Stomach smooth muscle (tissue), 2 donors: ENCODE results near the gene RCSD1.

ENCODE experiments used
- H3K27ac ChIP-seq: one replicate; pipeline ENCODE4 v1.7.0; 2013; ENCODE audit warnings: mild to moderate bottlenecking, low read length, inconsistent platforms
- H3K27me3 ChIP-seq, 2 donors: one replicate each; pipeline ENCODE4 v1.7.0; 2013; ENCODE audit warnings: low read length in 2 of 2; ENCODE audit not compliant: insufficient read depth in 2 of 2, control insufficient read depth in 1 of 2
- H3K36me3 ChIP-seq, 2 donors: one replicate each; pipeline ENCODE4 v1.7.0; 2013; ENCODE audit warnings: low read length in 2 of 2; ENCODE audit not compliant: control insufficient read depth in 2 of 2, insufficient read depth in 2 of 2
- H3K4me1 ChIP-seq: one replicate; pipeline ENCODE4 v1.7.0; 2013; ENCODE audit warnings: low read length; ENCODE audit not compliant: control insufficient read depth, insufficient read depth
- H3K4me3 ChIP-seq, 2 donors: one replicate each; pipeline ENCODE4 v1.7.0; 2013; ENCODE audit warnings: low read length in 2 of 2
- H3K9ac ChIP-seq, 2 donors: one replicate each; pipeline ENCODE4 v1.7.0; 2013; ENCODE audit warnings: low read length in 2 of 2, mild to moderate bottlenecking in 1 of 2
- H3K9me3 ChIP-seq, 2 donors: one replicate each; pipeline ENCODE4 v1.7.0; 2013; ENCODE audit warnings: low read length in 2 of 2; ENCODE audit not compliant: control insufficient read depth in 2 of 2
- donor health status: healthy.
- donor health status: Pancreatic carcinoma.

Gene RCSD1

DNA sequence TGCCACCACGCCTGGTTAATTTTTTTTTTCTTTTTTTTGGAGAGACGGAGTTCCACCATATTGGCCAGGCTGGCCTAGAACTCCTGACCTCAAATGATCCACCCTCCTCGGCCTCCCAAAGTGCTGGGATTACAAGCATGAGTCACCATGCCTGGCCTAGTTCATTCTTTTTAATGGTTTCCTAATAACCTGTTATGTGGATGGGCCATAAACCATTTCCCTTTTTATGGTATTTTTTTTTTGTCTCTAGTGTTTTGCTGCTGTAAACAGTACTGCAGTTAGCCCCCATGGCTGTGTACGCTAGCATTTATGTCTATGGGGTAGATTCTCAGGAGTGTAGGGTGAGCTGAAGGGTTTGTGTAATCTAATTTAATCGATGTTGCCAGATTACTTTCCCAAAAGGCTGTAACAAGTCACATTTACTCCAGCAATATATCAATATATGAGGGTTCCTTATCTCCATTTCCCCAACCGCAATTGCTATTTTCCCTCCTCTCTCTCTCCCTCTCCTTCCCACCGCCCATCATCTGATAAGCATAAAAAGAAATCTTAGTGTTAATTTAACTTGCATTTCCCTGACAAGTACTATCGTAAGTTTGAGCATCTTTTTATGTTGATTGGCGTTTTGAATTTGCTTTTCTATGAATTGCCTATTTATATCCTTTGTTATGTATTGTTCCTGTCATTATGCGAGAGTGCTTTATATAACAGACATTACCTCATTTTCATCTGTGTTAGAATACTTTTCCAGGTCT, 28.7 kb downstream of the RCSD1 start:
- peaks cover 37% of the 10 kb centered on the region for H3K4me1 ChIP-seq
- H3K27me3 ChIP-seq = no peaks in the 10 kb centered on the region
- no peak overlapping the region for H3K9ac ChIP-seq
- no peaks in the 10 kb centered on the region for H3K36me3 ChIP-seq
- no peak overlapping the region for H3K27ac ChIP-seq
- no peak overlapping the region for H3K4me3 ChIP-seq
- no peaks in the 10 kb centered on the region for H3K9me3 ChIP-seq

DNA sequence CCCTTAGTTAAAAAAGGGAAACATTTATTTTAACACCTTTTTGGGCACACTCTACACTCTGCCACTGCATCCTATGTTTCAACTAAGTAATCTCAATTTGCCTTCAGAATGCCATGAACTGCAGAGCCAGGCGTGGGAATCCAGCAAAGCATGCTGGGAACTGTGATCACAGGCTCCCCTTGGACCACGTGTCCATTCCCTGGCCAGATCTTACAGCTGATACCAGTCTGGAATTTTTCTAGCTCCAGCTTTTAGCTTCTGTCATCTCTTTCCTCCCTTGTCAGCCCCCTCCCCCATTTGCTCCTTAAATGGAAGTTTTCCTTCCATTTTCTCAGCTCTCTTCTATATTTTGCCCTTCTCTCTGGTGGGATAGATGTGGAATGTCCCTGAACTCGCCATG, 29.4 kb downstream of the RCSD1 start:
- H3K9me3 ChIP-seq = no peaks in the 10 kb centered on the region
- no peak overlapping the region for H3K4me3 ChIP-seq
- no peak overlapping the region for H3K27ac ChIP-seq
- H3K36me3 ChIP-seq = no peaks in the 10 kb centered on the region
- no peaks in the 10 kb centered on the region for H3K27me3 ChIP-seq
- H3K4me1 ChIP-seq = peaks cover 43% of the 10 kb centered on the region
- no peak overlapping the region for H3K9ac ChIP-seq

- Histone ChIP-seq H3K36me3 (no peaks in the 10 kb centered on the region), H3K27me3 (no peaks in the 10 kb centered on the region), H3K4me3 (no peak overlapping the region), H3K9me3 (no peaks in the 10 kb centered on the region), H3K27ac (no peak overlapping the region), H3K9ac (no peak overlapping the region), H3K4me1 (peaks cover 42% of the 10 kb centered on the region)
Measured at GRCh38 chr1:167659881-167660280, 29.8 kb downstream of the RCSD1 start.

DNA sequence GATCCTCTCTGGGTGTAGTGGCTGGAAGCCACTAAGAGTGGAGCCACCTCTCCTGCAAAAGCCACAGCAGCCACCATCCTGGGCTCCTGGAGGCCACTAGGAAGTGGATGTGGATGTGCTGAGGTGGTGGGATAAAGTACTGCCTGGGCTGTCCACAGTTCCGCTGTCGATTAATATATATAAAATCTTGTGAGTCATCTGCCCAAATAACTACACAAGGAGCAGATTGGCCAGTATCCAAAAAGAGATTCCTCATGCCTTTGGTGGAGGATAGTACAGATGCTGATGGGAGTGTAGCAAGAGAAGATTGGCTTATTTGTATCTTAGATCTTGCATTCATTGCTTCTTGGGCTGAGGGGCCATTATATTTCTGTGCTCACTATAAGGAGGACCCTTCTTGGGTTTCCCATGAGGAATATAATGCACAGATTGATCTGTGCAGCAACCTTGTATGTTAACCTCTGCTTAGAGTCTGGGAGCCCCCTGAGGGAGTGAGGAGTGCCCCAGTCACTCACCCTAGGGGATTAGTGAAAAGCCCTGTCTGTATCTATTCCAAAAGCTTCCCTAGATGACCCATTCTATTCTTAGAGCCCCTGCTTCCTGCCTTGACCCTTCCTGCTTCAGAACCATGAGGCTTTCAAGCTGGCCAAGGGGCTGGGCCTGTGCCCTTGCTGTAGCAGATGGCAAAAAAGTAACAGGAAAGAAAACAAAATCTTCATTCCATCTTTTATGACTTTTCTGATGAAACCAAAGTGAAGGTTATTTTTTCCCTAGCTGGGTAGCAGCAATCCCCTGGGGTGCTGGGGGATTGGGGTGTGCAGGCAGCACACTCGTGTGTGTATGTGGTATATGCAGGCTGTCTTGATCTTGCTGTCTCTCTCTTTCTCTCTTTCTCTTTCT, 31.7 kb downstream of the RCSD1 start:
- Histone ChIP-seq H3K9ac (no peak overlapping the region), H3K27ac (no peak overlapping the region), H3K4me3 (no peak overlapping the region), H3K9me3 (no peaks in the 10 kb centered on the region), H3K27me3 (no peaks in the 10 kb centered on the region), H3K4me1 (peaks cover 40% of the 10 kb centered on the region), H3K36me3 (no peaks in the 10 kb centered on the region)

DNA sequence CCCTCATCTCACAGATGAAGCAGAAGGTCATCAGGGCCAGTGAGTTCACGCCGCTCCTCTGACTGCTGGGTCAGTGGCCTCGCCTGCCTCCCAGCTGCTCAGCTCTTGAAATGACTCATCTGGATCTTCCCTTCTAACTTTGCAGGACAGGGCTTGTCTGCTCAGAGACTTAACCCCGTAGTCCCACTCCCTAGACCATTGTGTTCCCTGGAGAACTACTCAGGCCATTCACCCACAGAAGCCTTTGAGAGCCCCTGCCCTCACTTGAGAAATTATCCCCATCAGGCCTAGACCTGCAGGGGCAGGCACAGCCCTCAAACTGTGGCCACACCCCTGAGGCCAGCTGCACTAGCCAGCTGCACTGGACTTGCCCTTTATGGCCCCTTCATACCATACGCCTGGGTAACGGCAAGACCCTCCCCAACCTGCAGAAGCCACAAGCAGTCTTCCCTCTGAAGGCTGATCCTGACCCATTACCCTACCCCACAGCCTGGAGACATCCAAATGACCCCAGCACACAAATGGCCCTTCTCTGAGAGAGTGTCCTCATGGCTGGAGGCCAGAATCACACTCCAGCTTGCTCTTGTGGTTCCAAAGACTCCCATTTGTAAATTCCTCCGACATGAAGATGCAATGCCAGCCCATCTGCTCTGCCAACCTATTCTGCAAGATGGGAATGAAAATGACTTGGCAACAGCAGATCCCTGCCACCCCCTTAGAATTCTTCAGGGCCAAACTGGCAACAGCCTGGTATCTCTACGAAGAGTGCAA, 33.2 kb downstream of the RCSD1 start:
- Histone ChIP-seq H3K27me3 (no peaks in the 10 kb centered on the region), H3K9me3 (no peaks in the 10 kb centered on the region), H3K27ac (no peak overlapping the region), H3K4me1 (peaks cover 40% of the 10 kb centered on the region), H3K4me3 (peak overlapping the region in 1 of 2 donors; percentile 8), H3K36me3 (no peaks in the 10 kb centered on the region), H3K9ac (no peak overlapping the region)

DNA sequence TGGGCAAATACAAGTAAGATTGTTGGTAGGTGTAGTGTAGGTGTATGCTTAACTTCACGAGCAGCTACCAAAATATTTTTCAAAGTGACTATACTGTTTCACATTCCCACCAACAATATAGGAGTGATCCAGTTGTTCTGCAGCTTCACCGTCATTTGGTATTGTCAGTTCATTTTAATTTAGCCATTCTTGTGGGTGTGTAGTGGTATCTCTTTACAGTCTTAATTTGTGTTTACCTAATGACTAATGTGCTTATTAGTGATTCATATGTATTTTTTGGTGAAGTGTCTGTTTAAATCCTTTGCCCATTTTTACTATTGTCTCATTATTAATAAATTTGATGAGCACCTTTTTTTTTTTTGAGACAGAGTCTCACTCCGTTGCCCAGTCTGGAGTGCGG, 35.4 kb downstream of the RCSD1 start:
- Histone ChIP-seq H3K4me1 (peaks cover 31% of the 10 kb centered on the region), H3K27ac (no peak overlapping the region), H3K9ac (no peak overlapping the region), H3K4me3 (no peak overlapping the region), H3K9me3 (no peaks in the 10 kb centered on the region), H3K36me3 (no peaks in the 10 kb centered on the region), H3K27me3 (no peaks in the 10 kb centered on the region)

GRCh38 chr1:167666416-167666815, 36.4 kb downstream of the RCSD1 start:
- Histone ChIP-seq H3K36me3 (no peaks in the 10 kb centered on the region), H3K4me1 (peaks cover 26% of the 10 kb centered on the region), H3K9ac (no peak overlapping the region), H3K27ac (no peak overlapping the region), H3K4me3 (no peak overlapping the region), H3K27me3 (no peaks in the 10 kb centered on the region), H3K9me3 (no peaks in the 10 kb centered on the region)

DNA sequence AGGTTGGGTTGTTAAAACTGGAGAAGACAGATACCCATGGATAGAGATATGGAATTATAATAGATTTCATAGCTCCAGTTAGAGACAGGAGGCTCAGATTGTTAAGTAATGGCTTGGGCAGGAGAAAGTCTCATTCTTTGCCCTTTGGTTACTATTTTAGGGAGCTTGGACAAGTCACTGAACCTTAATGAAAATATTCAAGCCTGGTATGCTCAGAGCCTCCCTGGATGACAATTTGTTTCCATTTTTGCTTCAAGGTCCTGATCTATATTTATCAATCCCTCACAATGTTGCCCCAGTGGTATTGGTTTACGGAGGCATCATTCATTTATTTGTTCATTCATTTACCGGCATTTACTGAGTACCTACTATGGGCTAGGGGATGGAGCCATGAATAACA, 37.5 kb downstream of the RCSD1 start:
- H3K36me3 ChIP-seq = no peaks in the 10 kb centered on the region
- H3K9me3 ChIP-seq = no peaks in the 10 kb centered on the region
- no peak overlapping the region for H3K4me3 ChIP-seq
- no peaks in the 10 kb centered on the region for H3K27me3 ChIP-seq
- no peak overlapping the region for H3K9ac ChIP-seq
- peaks cover 18% of the 10 kb centered on the region for H3K4me1 ChIP-seq
- no peak overlapping the region for H3K27ac ChIP-seq

DNA sequence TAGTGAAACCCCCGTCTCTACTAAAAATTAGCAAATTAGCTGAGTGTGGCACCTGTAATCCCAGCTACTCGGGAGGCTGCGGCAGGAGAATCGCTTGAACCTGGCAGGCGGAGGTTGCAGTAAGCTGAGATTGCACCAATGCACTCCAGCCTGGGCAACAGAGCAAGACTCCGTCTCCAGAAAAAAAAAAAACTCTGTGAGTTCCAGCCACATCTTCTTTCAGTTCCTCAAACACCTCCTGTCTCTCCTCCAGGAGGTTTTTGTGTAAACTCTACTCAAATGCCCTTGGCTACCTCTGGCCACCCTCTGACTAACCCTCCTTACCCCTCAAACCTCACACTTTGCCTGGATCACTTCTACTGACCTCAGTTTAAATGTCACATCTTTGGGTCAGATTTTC, 38.1 kb downstream of the RCSD1 start:
- no peaks in the 10 kb centered on the region for H3K36me3 ChIP-seq
- H3K27ac ChIP-seq = no peak overlapping the region
- no peaks in the 10 kb centered on the region for H3K9me3 ChIP-seq
- H3K9ac ChIP-seq = no peak overlapping the region
- H3K4me3 ChIP-seq = no peak overlapping the region
- H3K27me3 ChIP-seq = no peaks in the 10 kb centered on the region
- H3K4me1 ChIP-seq = peaks cover 12% of the 10 kb centered on the region

- Histone ChIP-seq H3K4me1 (no peaks in the 10 kb centered on the region), H3K27ac (no peak overlapping the region), H3K9me3 (no peaks in the 10 kb centered on the region), H3K27me3 (no peaks in the 10 kb centered on the region), H3K4me3 (no peak overlapping the region), H3K36me3 (peaks cover 0 to 2% of the 10 kb centered on the region in 2 donors), H3K9ac (no peak overlapping the region)
Measured at GRCh38 chr1:167669209-167670124, 39.4 kb downstream of the RCSD1 start.
